Measurements from ENCODE around the gene MMP14. TPM values are rescaled to one million over a fixed set of nuclear protein-coding genes. Genes with fewer than 3 reads are reported as not detected.

The MMP14 gene
- total RNA-seq, 4 donors from 2014 or later = 135 to 190 (median 151) TPM

DNA sequence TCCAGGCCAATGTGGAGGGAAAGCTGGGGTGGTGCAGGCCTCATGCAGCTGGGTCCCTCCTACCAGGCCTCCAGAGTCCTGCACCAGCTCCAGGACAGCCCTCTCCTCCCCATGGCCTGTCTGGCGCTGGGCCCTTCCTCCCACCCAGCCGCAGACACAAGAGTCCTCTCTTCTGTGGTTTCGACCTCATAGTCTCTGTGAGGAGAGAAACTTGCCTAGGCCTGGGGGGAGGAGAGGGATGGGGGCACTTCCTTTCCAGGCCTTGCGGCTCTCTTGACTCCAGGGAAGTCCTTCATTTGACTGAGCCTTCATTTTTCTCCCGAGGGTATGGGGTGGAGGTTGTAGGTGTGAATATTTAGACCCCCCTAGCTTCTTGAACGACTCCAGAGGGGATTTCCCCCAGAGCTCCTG is 2.3 kb downstream of the MMP14 start:
- H3K4me3 ChIP-seq (ENCODE audit: low read depth, poor library complexity, severe bottlenecking) = peak overlapping the region; percentile 63
- DNase-seq (ENCODE audit: low spot score in 2 of 2) = peak in 1 of 2 donors; percentile 85
- TF ChIP-seq, protein P1, sequence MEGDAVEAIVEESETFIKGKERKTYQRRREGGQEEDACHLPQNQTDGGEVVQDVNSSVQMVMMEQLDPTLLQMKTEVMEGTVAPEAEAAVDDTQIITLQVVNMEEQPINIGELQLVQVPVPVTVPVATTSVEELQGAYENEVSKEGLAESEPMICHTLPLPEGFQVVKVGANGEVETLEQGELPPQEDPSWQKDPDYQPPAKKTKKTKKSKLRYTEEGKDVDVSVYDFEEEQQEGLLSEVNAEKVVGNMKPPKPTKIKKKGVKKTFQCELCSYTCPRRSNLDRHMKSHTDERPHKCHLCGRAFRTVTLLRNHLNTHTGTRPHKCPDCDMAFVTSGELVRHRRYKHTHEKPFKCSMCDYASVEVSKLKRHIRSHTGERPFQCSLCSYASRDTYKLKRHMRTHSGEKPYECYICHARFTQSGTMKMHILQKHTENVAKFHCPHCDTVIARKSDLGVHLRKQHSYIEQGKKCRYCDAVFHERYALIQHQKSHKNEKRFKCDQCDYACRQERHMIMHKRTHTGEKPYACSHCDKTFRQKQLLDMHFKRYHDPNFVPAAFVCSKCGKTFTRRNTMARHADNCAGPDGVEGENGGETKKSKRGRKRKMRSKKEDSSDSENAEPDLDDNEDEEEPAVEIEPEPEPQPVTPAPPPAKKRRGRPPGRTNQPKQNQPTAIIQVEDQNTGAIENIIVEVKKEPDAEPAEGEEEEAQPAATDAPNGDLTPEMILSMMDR (IDR thresholded peaks at IDR 0.05) = no peak
- no peak for TF ChIP-seq POLR2A (IDR thresholded peaks at IDR 0.05)
- intact Hi-C loops (cut with DNase I; ENCODE audit: low total_unique reads) = no loop called here
- 2 to 9% methylated on average over 6 of the region's 6 CpGs for WGBS, 2 donors

DNA sequence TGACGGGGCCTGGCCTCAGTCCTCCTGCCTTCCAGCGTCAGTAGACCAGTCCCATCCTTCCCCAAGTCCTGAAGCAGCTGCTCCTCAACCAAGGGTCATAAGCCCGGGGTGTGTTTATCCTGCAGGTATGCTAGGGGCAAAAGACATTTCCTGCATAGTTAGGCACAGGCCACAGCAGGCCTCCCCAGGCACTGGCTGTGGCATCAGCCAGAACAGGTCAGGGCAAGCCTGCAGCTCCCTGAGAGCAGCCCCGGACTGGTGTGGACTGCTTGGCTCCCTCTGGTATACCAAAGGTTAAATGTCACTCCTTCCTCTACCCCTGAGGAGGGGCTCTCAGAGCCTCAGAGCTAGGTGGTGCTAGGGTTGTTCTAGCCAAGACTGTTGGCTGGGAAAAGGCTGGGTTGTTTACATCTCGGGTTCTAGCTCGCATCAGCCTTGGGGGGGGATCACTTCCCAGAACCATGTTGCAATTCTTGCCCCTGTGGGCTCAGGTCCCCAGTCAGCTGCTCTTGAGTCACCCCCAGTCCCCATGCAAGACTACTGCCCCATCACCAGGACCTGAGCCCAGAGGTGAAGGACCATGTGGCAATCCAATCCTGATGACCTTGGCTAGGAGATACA is 2.9 kb downstream of the MMP14 start:
- peak; percentile 86 to 96 for DNase-seq (ENCODE audit: low spot score in 2 of 2)
- 23 to 26% methylated on average over 6 of the region's 6 CpGs for WGBS, 2 donors
- intact Hi-C loops (cut with DNase I; ENCODE audit: low total_unique reads) = no loop called here
- TF ChIP-seq, protein P1 (IDR thresholded peaks at IDR 0.05) = no peak
- TF ChIP-seq POLR2A (IDR thresholded peaks at IDR 0.05) = no peak
- peak overlapping the region; percentile 63 for H3K4me3 ChIP-seq (ENCODE audit: low read depth, poor library complexity, severe bottlenecking)

DNA sequence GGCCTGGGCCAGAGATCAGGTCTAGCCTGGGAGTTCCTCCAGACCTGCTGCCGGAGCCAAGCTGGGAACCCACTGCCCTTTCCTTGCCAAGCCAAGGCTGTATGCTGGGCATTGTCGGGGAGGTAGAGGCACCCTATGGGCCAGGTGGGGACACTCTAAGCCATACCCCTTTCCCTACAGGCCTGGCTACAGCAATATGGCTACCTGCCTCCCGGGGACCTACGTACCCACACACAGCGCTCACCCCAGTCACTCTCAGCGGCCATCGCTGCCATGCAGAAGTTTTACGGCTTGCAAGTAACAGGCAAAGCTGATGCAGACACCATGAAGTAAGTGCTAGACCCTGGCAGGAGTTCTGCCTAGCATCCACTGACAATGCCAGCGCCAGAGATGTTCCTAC is 4.9 kb downstream of the MMP14 start:
- 88 to 94% methylated on average over 9 of the region's 9 CpGs for WGBS, 2 donors
- intact Hi-C loops (cut with DNase I; ENCODE audit: low total_unique reads) = no loop called here

DNA sequence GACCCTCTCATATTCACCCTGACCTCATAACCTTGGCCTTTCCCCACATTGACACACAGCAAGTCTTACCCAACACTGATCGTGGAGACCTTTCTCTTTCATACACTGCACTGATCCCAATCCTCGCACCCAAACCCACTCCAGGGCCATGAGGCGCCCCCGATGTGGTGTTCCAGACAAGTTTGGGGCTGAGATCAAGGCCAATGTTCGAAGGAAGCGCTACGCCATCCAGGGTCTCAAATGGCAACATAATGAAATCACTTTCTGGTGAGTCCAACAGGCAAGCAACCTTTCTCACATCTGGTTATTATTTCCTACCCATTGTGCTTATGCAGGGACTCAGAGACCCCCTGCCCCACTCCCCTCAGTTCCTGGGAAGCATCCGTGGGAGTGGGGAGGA is 5.4 kb downstream of the MMP14 start:
- WGBS, 2 donors = 90 to 92% methylated on average over 8 of the region's 8 CpGs
- no peak for TF ChIP-seq POLR2A (IDR thresholded peaks at IDR 0.05)
- H3K4me3 ChIP-seq (ENCODE audit: low read depth, poor library complexity, severe bottlenecking) = no peak overlapping the region
- intact Hi-C loops (cut with DNase I; ENCODE audit: low total_unique reads) = no loop called here
- DNase-seq (ENCODE audit: low spot score in 2 of 2) = peak in 1 of 2 donors; percentile 58

More for the DNA sequence above, 4.9 kb downstream of the MMP14 start:
- H3K4me3 ChIP-seq (ENCODE audit: low read depth, poor library complexity, severe bottlenecking) = no peak overlapping the region
- peak in 1 of 2 donors; percentile 80 for DNase-seq (ENCODE audit: low spot score in 2 of 2)
- no peak for TF ChIP-seq POLR2A (IDR thresholded peaks at IDR 0.05)
- TF ChIP-seq, protein P1 (IDR thresholded peaks at IDR 0.05) = no peak

DNA sequence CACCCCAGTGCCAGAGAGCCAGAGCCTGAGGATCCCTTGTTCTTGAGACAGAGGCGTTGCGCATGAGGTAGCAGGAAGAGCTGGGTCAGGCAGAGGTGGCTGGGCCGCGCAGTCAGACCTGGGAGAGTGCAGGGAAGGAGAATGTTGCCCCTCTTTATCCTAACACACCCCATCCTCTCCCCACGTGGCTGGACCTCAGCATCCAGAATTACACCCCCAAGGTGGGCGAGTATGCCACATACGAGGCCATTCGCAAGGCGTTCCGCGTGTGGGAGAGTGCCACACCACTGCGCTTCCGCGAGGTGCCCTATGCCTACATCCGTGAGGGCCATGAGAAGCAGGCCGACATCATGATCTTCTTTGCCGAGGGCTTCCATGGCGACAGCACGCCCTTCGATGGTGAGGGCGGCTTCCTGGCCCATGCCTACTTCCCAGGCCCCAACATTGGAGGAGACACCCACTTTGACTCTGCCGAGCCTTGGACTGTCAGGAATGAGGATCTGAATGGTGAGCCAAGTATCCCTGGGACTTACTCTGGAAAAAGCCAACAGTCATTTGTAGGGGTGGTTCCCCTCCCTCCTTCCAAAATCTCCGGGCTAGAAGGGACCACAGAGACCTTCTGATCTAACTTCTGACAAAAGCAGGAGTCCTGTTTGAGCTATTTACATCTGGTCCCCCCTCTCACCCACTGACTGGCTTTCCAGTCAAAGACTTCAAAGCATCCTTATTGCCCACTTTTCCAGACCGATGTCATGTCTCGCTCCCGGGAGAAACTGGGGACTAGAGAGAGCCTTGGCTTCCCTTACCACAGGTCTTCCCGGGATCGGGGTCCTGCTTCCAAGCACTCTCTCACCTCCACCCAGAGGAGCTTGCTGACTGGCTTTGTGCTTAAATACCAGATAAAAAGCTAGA is 6.1 kb downstream of the MMP14 start:
- TF ChIP-seq POLR2A (IDR thresholded peaks at IDR 0.05) = no peak
- peak in 1 of 2 donors; percentile 83 for DNase-seq (ENCODE audit: low spot score in 2 of 2)
- H3K4me3 ChIP-seq (ENCODE audit: low read depth, poor library complexity, severe bottlenecking) = no peak overlapping the region
- 79 to 82% methylated on average over 28 of the region's 28 CpGs for WGBS, 2 donors
- intact Hi-C loops (cut with DNase I; ENCODE audit: low total_unique reads) = no loop called here

DNA sequence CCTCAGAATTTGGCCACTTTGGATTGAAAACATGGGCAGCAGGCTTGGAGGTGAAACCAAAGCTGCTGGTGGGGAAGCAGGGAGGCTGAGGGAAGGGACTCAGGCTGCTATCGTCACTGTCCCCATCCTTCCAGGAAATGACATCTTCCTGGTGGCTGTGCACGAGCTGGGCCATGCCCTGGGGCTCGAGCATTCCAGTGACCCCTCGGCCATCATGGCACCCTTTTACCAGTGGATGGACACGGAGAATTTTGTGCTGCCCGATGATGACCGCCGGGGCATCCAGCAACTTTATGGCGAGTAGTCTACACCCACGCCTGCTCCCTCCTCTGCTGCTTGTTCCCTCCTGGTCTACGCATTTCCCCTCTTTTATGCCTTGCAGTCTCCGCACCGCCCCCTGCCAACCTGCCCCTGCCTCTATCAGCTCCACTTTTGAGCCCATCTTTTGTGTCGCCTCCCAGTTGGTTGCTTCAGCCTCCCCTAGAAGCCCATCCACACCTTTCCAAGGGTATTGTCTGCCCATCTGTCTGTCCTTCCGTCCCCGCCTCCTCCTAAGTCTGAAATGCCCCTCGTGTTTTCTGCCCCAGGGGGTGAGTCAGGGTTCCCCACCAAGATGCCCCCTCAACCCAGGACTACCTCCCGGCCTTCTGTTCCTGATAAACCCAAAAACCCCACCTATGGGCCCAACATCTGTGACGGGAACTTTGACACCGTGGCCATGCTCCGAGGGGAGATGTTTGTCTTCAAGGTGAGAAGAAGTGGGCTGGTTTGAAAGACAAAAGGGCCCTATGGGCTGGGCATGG is 6.9 kb downstream of the MMP14 start:
- no peak overlapping the region for H3K4me3 ChIP-seq (ENCODE audit: low read depth, poor library complexity, severe bottlenecking)
- intact Hi-C loops (cut with DNase I; ENCODE audit: low total_unique reads) = no loop called here
- DNase-seq (ENCODE audit: low spot score in 2 of 2) = peak in 1 of 2 donors; percentile 79
- 82 to 83% methylated on average over 21 of the region's 21 CpGs for WGBS, 2 donors
- TF ChIP-seq POLR2A (IDR thresholded peaks at IDR 0.05) = no peak
- TF ChIP-seq, protein P1 (IDR thresholded peaks at IDR 0.05) = no peak

Data from lower leg skin (tissue), 4 donors.